Measurements from ENCODE around the gene EPHB1.

The EPHB1 gene

GRCh38 chr3:135081856-135082434 lies 286.9 kb downstream of the EPHB1 start:
- Histone ChIP-seq H4K8ac (ENCODE audit: low read length) (no peak overlapping the region), H2AFZ (ENCODE audit: low read depth, low read length) (no peak overlapping the region), H2BK120ac (ENCODE audit: low read depth, low read length) (no peak overlapping the region), H3K27ac (ENCODE audit: low read length, poor library complexity, severe bottlenecking) (no peak overlapping the region), H2BK5ac (ENCODE audit: low read depth, low read length, poor library complexity, severe bottlenecking) (no peak overlapping the region), H3K14ac (ENCODE audit: low read length in 2 of 2) (no peak overlapping the region), H4K91ac (ENCODE audit: low read length) (no peak overlapping the region), H3K4me3 (ENCODE audit: insufficient read depth in 1 of 2, low read depth in 1 of 2, low read length in 2 of 2) (no peak overlapping the region), H2BK12ac (ENCODE audit: low read length in 2 of 2) (no peak overlapping the region), H3K36me3 (ENCODE audit: control insufficient read depth in 1 of 2, insufficient read depth in 2 of 2, low read depth in 1 of 2, low read length in 2 of 2) (no peaks in the 10 kb centered on the region), H2AK5ac (ENCODE audit: low read length, severe bottlenecking) (no peak overlapping the region), H3K4me1 (ENCODE audit: control insufficient read depth, insufficient read depth, low read depth, low read length) (no peaks in the 10 kb centered on the region), H3K4me2 (ENCODE audit: low read length, poor library complexity, severe bottlenecking) (no peak overlapping the region), H3K79me1 (replicated peaks; ENCODE audit: low read length, poor library complexity, severe bottlenecking) (no peaks in the 10 kb centered on the region), H3K9me3 (ENCODE audit: control insufficient read depth, low read length) (no peaks in the 10 kb centered on the region), H3K27me3 (ENCODE audit: control insufficient read depth in 1 of 2, insufficient read depth in 1 of 2, low read length in 2 of 2) (peaks cover 0 to 19% of the 10 kb centered on the region in 2 experiments), H3K18ac (ENCODE audit: low read depth in 1 of 2, low read length in 2 of 2) (no peak overlapping the region), H3K9ac (ENCODE audit: low read length) (no peak overlapping the region), H3K4ac (ENCODE audit: low read depth in 1 of 2, low read length in 2 of 2) (no peak overlapping the region), H2BK15ac (ENCODE audit: low read depth, poor library complexity, severe bottlenecking) (no peak overlapping the region), H3K23ac (ENCODE audit: low read length in 2 of 2) (no peak overlapping the region)
- DNase-seq = no peak
- WGBS = 69% methylated on average over 2 of the region's 5 CpGs

- H2BK15ac ChIP-seq (ENCODE audit: low read depth, poor library complexity, severe bottlenecking) = no peak overlapping the region
- H3K4me3 ChIP-seq (ENCODE audit: insufficient read depth in 1 of 2, low read depth in 1 of 2, low read length in 2 of 2) = no peak overlapping the region
- no peak for DNase-seq
- no peak overlapping the region for H2AK5ac ChIP-seq (ENCODE audit: low read length, severe bottlenecking)
- no peak overlapping the region for H4K8ac ChIP-seq (ENCODE audit: low read length)
- H3K4me1 ChIP-seq (ENCODE audit: control insufficient read depth, insufficient read depth, low read depth, low read length) = no peaks in the 10 kb centered on the region
- no peak overlapping the region for H3K27ac ChIP-seq (ENCODE audit: low read length, poor library complexity, severe bottlenecking)
- H3K23ac ChIP-seq (ENCODE audit: low read length in 2 of 2) = no peak overlapping the region
- H3K9ac ChIP-seq (ENCODE audit: low read length) = no peak overlapping the region
- H2AFZ ChIP-seq (ENCODE audit: low read depth, low read length) = no peak overlapping the region
- no peak overlapping the region for H3K14ac ChIP-seq (ENCODE audit: low read length in 2 of 2)
- H3K4ac ChIP-seq (ENCODE audit: low read depth in 1 of 2, low read length in 2 of 2) = no peak overlapping the region
- H2BK12ac ChIP-seq (ENCODE audit: low read length in 2 of 2) = no peak overlapping the region
- no peaks in the 10 kb centered on the region for H3K36me3 ChIP-seq (ENCODE audit: control insufficient read depth in 1 of 2, insufficient read depth in 2 of 2, low read depth in 1 of 2, low read length in 2 of 2)
- H3K9me3 ChIP-seq (ENCODE audit: control insufficient read depth, low read length) = no peaks in the 10 kb centered on the region
- no peak overlapping the region for H2BK5ac ChIP-seq (ENCODE audit: low read depth, low read length, poor library complexity, severe bottlenecking)
- H2BK120ac ChIP-seq (ENCODE audit: low read depth, low read length) = no peak overlapping the region
- H3K27me3 ChIP-seq (ENCODE audit: control insufficient read depth in 1 of 2, insufficient read depth in 1 of 2, low read length in 2 of 2) = peaks cover 0 to 19% of the 10 kb centered on the region in 2 experiments
- H3K79me1 ChIP-seq (replicated peaks; ENCODE audit: low read length, poor library complexity, severe bottlenecking) = no peaks in the 10 kb centered on the region
- WGBS = 64% methylated on average over 7 of the region's 7 CpGs
- no peak overlapping the region for H3K18ac ChIP-seq (ENCODE audit: low read depth in 1 of 2, low read length in 2 of 2)
- no peak overlapping the region for H3K4me2 ChIP-seq (ENCODE audit: low read length, poor library complexity, severe bottlenecking)
- no peak overlapping the region for H4K91ac ChIP-seq (ENCODE audit: low read length)
Observed at GRCh38 chr3:135082706-135083105, 287.6 kb downstream of the EPHB1 start.

- H4K8ac ChIP-seq (ENCODE audit: low read length) = no peak overlapping the region
- H3K14ac ChIP-seq (ENCODE audit: low read length in 2 of 2) = no peak overlapping the region
- H3K4me3 ChIP-seq (ENCODE audit: insufficient read depth in 1 of 2, low read depth in 1 of 2, low read length in 2 of 2) = no peak overlapping the region
- no peak overlapping the region for H2AK5ac ChIP-seq (ENCODE audit: low read length, severe bottlenecking)
- no peak overlapping the region for H2BK5ac ChIP-seq (ENCODE audit: low read depth, low read length, poor library complexity, severe bottlenecking)
- H4K91ac ChIP-seq (ENCODE audit: low read length) = no peak overlapping the region
- no peak overlapping the region for H3K18ac ChIP-seq (ENCODE audit: low read depth in 1 of 2, low read length in 2 of 2)
- no peaks in the 10 kb centered on the region for H3K4me1 ChIP-seq (ENCODE audit: control insufficient read depth, insufficient read depth, low read depth, low read length)
- H3K23ac ChIP-seq (ENCODE audit: low read length in 2 of 2) = no peak overlapping the region
- no peak overlapping the region for H3K4ac ChIP-seq (ENCODE audit: low read depth in 1 of 2, low read length in 2 of 2)
- no peak overlapping the region for H3K9ac ChIP-seq (ENCODE audit: low read length)
- no peak overlapping the region for H3K4me2 ChIP-seq (ENCODE audit: low read length, poor library complexity, severe bottlenecking)
- H3K27me3 ChIP-seq (ENCODE audit: control insufficient read depth in 1 of 2, insufficient read depth in 1 of 2, low read length in 2 of 2) = peaks cover 0 to 19% of the 10 kb centered on the region in 2 experiments
- 65% methylated on average over 1 of the region's 1 CpG for WGBS
- no peaks in the 10 kb centered on the region for H3K36me3 ChIP-seq (ENCODE audit: control insufficient read depth in 1 of 2, insufficient read depth in 2 of 2, low read depth in 1 of 2, low read length in 2 of 2)
- H3K27ac ChIP-seq (ENCODE audit: low read length, poor library complexity, severe bottlenecking) = no peak overlapping the region
- no peaks in the 10 kb centered on the region for H3K79me1 ChIP-seq (replicated peaks; ENCODE audit: low read length, poor library complexity, severe bottlenecking)
- no peak overlapping the region for H2BK120ac ChIP-seq (ENCODE audit: low read depth, low read length)
- H3K9me3 ChIP-seq (ENCODE audit: control insufficient read depth, low read length) = no peaks in the 10 kb centered on the region
- no peak overlapping the region for H2AFZ ChIP-seq (ENCODE audit: low read depth, low read length)
- H2BK15ac ChIP-seq (ENCODE audit: low read depth, poor library complexity, severe bottlenecking) = no peak overlapping the region
- no peak overlapping the region for H2BK12ac ChIP-seq (ENCODE audit: low read length in 2 of 2)
- DNase-seq = no peak
Observed at GRCh38 chr3:135083179-135083578, 288.1 kb downstream of the EPHB1 start.

GRCh38 chr3:135083756-135084155 lies 288.7 kb downstream of the EPHB1 start:
- Histone ChIP-seq H2AFZ (ENCODE audit: low read depth, low read length) (no peak overlapping the region), H2BK15ac (ENCODE audit: low read depth, poor library complexity, severe bottlenecking) (no peak overlapping the region), H3K79me1 (replicated peaks; ENCODE audit: low read length, poor library complexity, severe bottlenecking) (no peaks in the 10 kb centered on the region), H3K4me3 (ENCODE audit: insufficient read depth in 1 of 2, low read depth in 1 of 2, low read length in 2 of 2) (no peak overlapping the region), H2AK5ac (ENCODE audit: low read length, severe bottlenecking) (no peak overlapping the region), H3K4me1 (ENCODE audit: control insufficient read depth, insufficient read depth, low read depth, low read length) (no peaks in the 10 kb centered on the region), H3K18ac (ENCODE audit: low read depth in 1 of 2, low read length in 2 of 2) (no peak overlapping the region), H3K27me3 (ENCODE audit: control insufficient read depth in 1 of 2, insufficient read depth in 1 of 2, low read length in 2 of 2) (peaks cover 0 to 19% of the 10 kb centered on the region in 2 experiments), H4K91ac (ENCODE audit: low read length) (no peak overlapping the region), H2BK12ac (ENCODE audit: low read length in 2 of 2) (no peak overlapping the region), H3K4me2 (ENCODE audit: low read length, poor library complexity, severe bottlenecking) (no peak overlapping the region), H3K9ac (ENCODE audit: low read length) (no peak overlapping the region), H3K9me3 (ENCODE audit: control insufficient read depth, low read length) (no peaks in the 10 kb centered on the region), H3K23ac (ENCODE audit: low read length in 2 of 2) (no peak overlapping the region), H3K4ac (ENCODE audit: low read depth in 1 of 2, low read length in 2 of 2) (no peak overlapping the region), H2BK5ac (ENCODE audit: low read depth, low read length, poor library complexity, severe bottlenecking) (no peak overlapping the region), H3K36me3 (ENCODE audit: control insufficient read depth in 1 of 2, insufficient read depth in 2 of 2, low read depth in 1 of 2, low read length in 2 of 2) (no peaks in the 10 kb centered on the region), H3K27ac (ENCODE audit: low read length, poor library complexity, severe bottlenecking) (no peak overlapping the region), H2BK120ac (ENCODE audit: low read depth, low read length) (no peak overlapping the region), H4K8ac (ENCODE audit: low read length) (no peak overlapping the region), H3K14ac (ENCODE audit: low read length in 2 of 2) (no peak overlapping the region)
- WGBS = 50% methylated on average over 1 of the region's 1 CpG
- DNase-seq = no peak
